HG03442 (cell line): ENCODE measurements around the gene MDM4.

Source experiments
- ATAC-seq: cut with Tn5 transposase; IDR thresholded peaks from one replicate; pipeline ENCODE4 v1.9.1; 2021; ENCODE audit warnings: mild to moderate bottlenecking, moderate library complexity; ENCODE audit not compliant: unreplicated experiment

The MDM4 gene

GRCh38 chr1:204576422-204576821 is 60.2 kb downstream of the MDM4 start:
- ATAC-seq, result no peak

GRCh38 chr1:204577794-204578478 is 61.7 kb downstream of the MDM4 start:
- no peak for ATAC-seq

GRCh38 chr1:204578867-204579664 is 62.9 kb downstream of the MDM4 start:
- ATAC-seq, result peak; percentile 74

- no peak for ATAC-seq
Measured at GRCh38 chr1:204579681-204580080, 63.5 kb downstream of the MDM4 start.

GRCh38 chr1:204580862-204581261 is 64.7 kb downstream of the MDM4 start:
- ATAC-seq, result no peak

- ATAC-seq, result no peak
Measured at GRCh38 chr1:204581759-204582158, 65.6 kb downstream of the MDM4 start.

GRCh38 chr1:204583909-204584632 is 67.9 kb downstream of the MDM4 start:
- ATAC-seq, result no peak

GRCh38 chr1:204584699-204585372 is 68.6 kb downstream of the MDM4 start:
- ATAC-seq, result no peak

GRCh38 chr1:204587621-204588020 is 71.4 kb downstream of the MDM4 start:
- ATAC-seq, result no peak

GRCh38 chr1:204588826-204589225 is 72.6 kb downstream of the MDM4 start:
- ATAC-seq, result no peak

- no peak for ATAC-seq
Measured at GRCh38 chr1:204589409-204590038, 73.3 kb downstream of the MDM4 start.

GRCh38 chr1:204591473-204592090 is 75.4 kb downstream of the MDM4 start:
- ATAC-seq, result no peak

GRCh38 chr1:204592246-204592948 is 76.2 kb downstream of the MDM4 start:
- no peak for ATAC-seq

- ATAC-seq, result no peak
Measured at GRCh38 chr1:204598319-204598969, 82.2 kb downstream of the MDM4 start.

- no peak for ATAC-seq
Measured at GRCh38 chr1:204599098-204599497, 82.9 kb downstream of the MDM4 start.

- ATAC-seq, result no peak
Measured at GRCh38 chr1:204599596-204599995, 83.4 kb downstream of the MDM4 start.

- no peak for ATAC-seq
Measured at GRCh38 chr1:204600203-204600602, 84.0 kb downstream of the MDM4 start.

GRCh38 chr1:204600968-204601367 is 84.8 kb downstream of the MDM4 start:
- ATAC-seq, result no peak

- no peak for ATAC-seq
Measured at GRCh38 chr1:204602111-204602579, 85.9 kb downstream of the MDM4 start.
